Astrocyte (in vitro differentiated cells and primary cell): Measurements from ENCODE around the gene GCNA. TPM values are rescaled to one million over a fixed set of nuclear protein-coding genes. Genes with fewer than 3 reads are reported as not detected.

Experiments
- DNase-seq: peaks from one replicate; pipeline ENCODE4 v3.0.0-alpha.2; 2010; ENCODE audit warnings: low read depth
- FAIRE-seq: peaks from 2 replicates; lab custom pipeline; 2011; peaks lifted over from hg19 to GRCh38; lab: Jason Lieb, UNC
- H2AFZ ChIP-seq: 2 replicates; pipeline ENCODE4 v1.6.0; 2012; ENCODE audit warnings: low read depth, low read length, inconsistent platforms
- H3K27ac ChIP-seq: 2 replicates; pipeline ENCODE4 v1.5.1; 2011; ENCODE audit warnings: low read depth, low read length, inconsistent platforms
- H3K27me3 ChIP-seq: 2 replicates; pipeline ENCODE4 v1.6.0; 2011; ENCODE audit warnings: low read length, inconsistent platforms; ENCODE audit not compliant: insufficient read depth
- H3K36me3 ChIP-seq: 2 replicates; pipeline ENCODE4 v1.5.1; 2011; ENCODE audit warnings: low read length, inconsistent platforms; ENCODE audit not compliant: insufficient read depth
- H3K4me1 ChIP-seq: 2 replicates; pipeline ENCODE4 v1.5.1; 2011; ENCODE audit warnings: low read length, inconsistent platforms; ENCODE audit not compliant: insufficient read depth
- H3K4me2 ChIP-seq: 2 replicates; pipeline ENCODE4 v1.6.0; 2012; ENCODE audit warnings: low read length, inconsistent platforms
- H3K4me3 ChIP-seq: 2 replicates; pipeline ENCODE4 v1.5.1; 2011; ENCODE audit warnings: low read depth, mild to moderate bottlenecking, low read length, inconsistent platforms; ENCODE audit not compliant: insufficient read depth
- H3K79me2 ChIP-seq: 2 replicates; pipeline ENCODE4 v1.6.0; 2012; ENCODE audit warnings: mild to moderate bottlenecking, low read length, inconsistent platforms; ENCODE audit not compliant: insufficient read depth
- H3K9ac ChIP-seq: 2 replicates; pipeline ENCODE4 v1.6.0; 2012; ENCODE audit warnings: mild to moderate bottlenecking, low read length, inconsistent platforms
- H3K9me3 ChIP-seq: 2 replicates; pipeline ENCODE4 v1.5.1; 2012; ENCODE audit warnings: low read depth, mild to moderate bottlenecking, low read length, inconsistent platforms; ENCODE audit not compliant: insufficient read depth
- H4K20me1 ChIP-seq: 2 replicates; pipeline ENCODE4 v1.6.0; 2012; ENCODE audit warnings: low read length, inconsistent platforms; ENCODE audit not compliant: insufficient read depth
- H3K27ac Mint-ChIP-seq: one replicate; pipeline ENCODE4 v1.8.0; 2021; ENCODE audit warnings: mild to moderate bottlenecking, mixed read lengths; ENCODE audit not compliant: unreplicated experiment
- H3K27me3 Mint-ChIP-seq: one replicate; pipeline ENCODE4 v1.8.0; 2021; ENCODE audit warnings: low read depth, mixed read lengths; ENCODE audit not compliant: unreplicated experiment
- H3K36me3 Mint-ChIP-seq: one replicate; pipeline ENCODE4 v1.8.0; 2021; ENCODE audit warnings: low read depth, mixed read lengths; ENCODE audit not compliant: unreplicated experiment
- H3K4me1 Mint-ChIP-seq: one replicate; pipeline ENCODE4 v1.8.0; 2021; ENCODE audit warnings: low read depth, mixed read lengths; ENCODE audit not compliant: unreplicated experiment
- H3K4me3 Mint-ChIP-seq: one replicate; pipeline ENCODE4 v1.8.0; 2021; ENCODE audit warnings: mild to moderate bottlenecking, moderate library complexity, mixed read lengths; ENCODE audit not compliant: unreplicated experiment
- H3K9me3 Mint-ChIP-seq: one replicate; pipeline ENCODE4 v1.8.0; 2021; ENCODE audit warnings: mild to moderate bottlenecking, mixed read lengths; ENCODE audit not compliant: unreplicated experiment
- EZH2 ChIP-seq: IDR thresholded peaks from 2 replicates; pipeline ENCODE4 v1.6.1; 2012; ENCODE audit warnings: mild to moderate bottlenecking, low read length, inconsistent platforms; ENCODE audit not compliant: insufficient read depth
- total RNA-seq: library from RNA; stranded (reverse); gene quantifications from 2 replicates; pipeline ENCODE4 v1.2.1, GENCODE V29; 2021
- TF ChIP-seq, protein P1 (sequence below): IDR thresholded peaks from 2 replicates; pipeline ENCODE4 v1.5.1; 2011; ENCODE audit warnings: low read depth, mild to moderate bottlenecking, inconsistent platforms, low read length, moderate library complexity; ENCODE audit not compliant: insufficient read depth

GCNA gene
- total RNA-seq, 1 donor from 2014 or later, result 2.2 TPM

- Mint-ChIP-seq H3K4me1 (no peaks in the 10 kb centered on the region), H3K9me3 (peaks cover 3% of the 10 kb centered on the region)
- no peak for FAIRE-seq
Observed at GRCh38 chrX:71657267-71657666, 79.0 kb downstream of the GCNA start.

DNA sequence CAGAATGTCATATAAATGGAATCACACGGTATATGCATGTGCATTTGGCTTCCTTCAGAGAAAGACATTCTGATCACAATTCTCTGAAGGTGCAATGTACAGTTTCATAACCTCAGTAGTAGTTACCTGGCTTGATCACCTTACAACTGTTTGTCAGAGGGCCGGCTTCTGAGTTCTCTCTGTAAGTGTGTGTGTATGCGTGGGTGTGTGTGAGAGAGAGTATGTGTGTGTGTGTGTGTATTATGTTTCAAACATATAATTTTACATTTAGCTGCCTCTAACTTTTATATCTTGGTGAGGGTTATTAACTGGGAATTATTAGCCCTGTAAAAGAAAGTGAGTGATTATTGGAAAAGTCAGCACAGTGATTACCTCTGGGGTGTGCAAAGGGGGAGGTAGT, 81.1 kb downstream of the GCNA start:
- H3K9me3 Mint-ChIP-seq, result peaks cover 3% of the 10 kb centered on the region
- Histone ChIP-seq H3K4me2 (no peak overlapping the region), H3K27ac (no peak overlapping the region), H3K9me3 (no peaks in the 10 kb centered on the region), H3K36me3 (no peaks in the 10 kb centered on the region), H3K79me2 (no peaks in the 10 kb centered on the region), H3K4me1 (no peaks in the 10 kb centered on the region), H4K20me1 (no peaks in the 10 kb centered on the region), H2AFZ (no peak overlapping the region), H3K9ac (no peak overlapping the region), H3K27me3 (no peaks in the 10 kb centered on the region), H3K4me3 (no peak overlapping the region)
- FAIRE-seq (no peak), DNase-seq (no peak)
- H3K4me1 Mint-ChIP-seq, result no peaks in the 10 kb centered on the region
- peaks cover 3% of the 10 kb centered on the region for H3K36me3 Mint-ChIP-seq
- TF ChIP-seq, protein P1, sequence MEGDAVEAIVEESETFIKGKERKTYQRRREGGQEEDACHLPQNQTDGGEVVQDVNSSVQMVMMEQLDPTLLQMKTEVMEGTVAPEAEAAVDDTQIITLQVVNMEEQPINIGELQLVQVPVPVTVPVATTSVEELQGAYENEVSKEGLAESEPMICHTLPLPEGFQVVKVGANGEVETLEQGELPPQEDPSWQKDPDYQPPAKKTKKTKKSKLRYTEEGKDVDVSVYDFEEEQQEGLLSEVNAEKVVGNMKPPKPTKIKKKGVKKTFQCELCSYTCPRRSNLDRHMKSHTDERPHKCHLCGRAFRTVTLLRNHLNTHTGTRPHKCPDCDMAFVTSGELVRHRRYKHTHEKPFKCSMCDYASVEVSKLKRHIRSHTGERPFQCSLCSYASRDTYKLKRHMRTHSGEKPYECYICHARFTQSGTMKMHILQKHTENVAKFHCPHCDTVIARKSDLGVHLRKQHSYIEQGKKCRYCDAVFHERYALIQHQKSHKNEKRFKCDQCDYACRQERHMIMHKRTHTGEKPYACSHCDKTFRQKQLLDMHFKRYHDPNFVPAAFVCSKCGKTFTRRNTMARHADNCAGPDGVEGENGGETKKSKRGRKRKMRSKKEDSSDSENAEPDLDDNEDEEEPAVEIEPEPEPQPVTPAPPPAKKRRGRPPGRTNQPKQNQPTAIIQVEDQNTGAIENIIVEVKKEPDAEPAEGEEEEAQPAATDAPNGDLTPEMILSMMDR, result no peak
- TF ChIP-seq EZH2, result no peak
- no peak overlapping the region for H3K27ac Mint-ChIP-seq
- no peak overlapping the region for H3K4me3 Mint-ChIP-seq
- H3K27me3 Mint-ChIP-seq, result peaks cover 17% of the 10 kb centered on the region

More at GRCh38 chrX:71657267-71657666, 79.0 kb downstream of the GCNA start:
- Histone ChIP-seq H3K4me2 (no peak overlapping the region), H3K4me1 (no peaks in the 10 kb centered on the region), H4K20me1 (no peaks in the 10 kb centered on the region), H3K36me3 (no peaks in the 10 kb centered on the region), H2AFZ (no peak overlapping the region), H3K27ac (no peak overlapping the region), H3K9me3 (no peaks in the 10 kb centered on the region), H3K4me3 (no peak overlapping the region), H3K79me2 (no peaks in the 10 kb centered on the region), H3K27me3 (no peaks in the 10 kb centered on the region), H3K9ac (no peak overlapping the region)
- H3K4me3 Mint-ChIP-seq, result no peak overlapping the region
- H3K27ac Mint-ChIP-seq, result no peak overlapping the region
- H3K36me3 Mint-ChIP-seq, result peaks cover 3% of the 10 kb centered on the region
- TF ChIP-seq, protein P1, result no peak
- no peak for TF ChIP-seq EZH2
- DNase-seq, result no peak
- H3K27me3 Mint-ChIP-seq, result peaks cover 14% of the 10 kb centered on the region

- no peak overlapping the region for H3K9ac ChIP-seq
- no peaks in the 10 kb centered on the region for H3K4me1 Mint-ChIP-seq
- no peaks in the 10 kb centered on the region for H3K4me1 ChIP-seq
- peaks cover 3% of the 10 kb centered on the region for H3K36me3 Mint-ChIP-seq
- FAIRE-seq, result no peak
- H3K9me3 ChIP-seq, result no peaks in the 10 kb centered on the region
- H3K4me3 Mint-ChIP-seq, result no peak overlapping the region
- no peaks in the 10 kb centered on the region for H3K27me3 ChIP-seq
- H3K4me2 ChIP-seq, result no peak overlapping the region
- H3K79me2 ChIP-seq, result no peaks in the 10 kb centered on the region
- no peak overlapping the region for H2AFZ ChIP-seq
- no peak overlapping the region for H3K4me3 ChIP-seq
- H3K27ac Mint-ChIP-seq, result no peak overlapping the region
- TF ChIP-seq, protein P1, result no peak
- no peak for DNase-seq
- no peaks in the 10 kb centered on the region for H3K36me3 ChIP-seq
- H3K27ac ChIP-seq, result no peak overlapping the region
- peaks cover 3% of the 10 kb centered on the region for H3K9me3 Mint-ChIP-seq
- no peaks in the 10 kb centered on the region for H4K20me1 ChIP-seq
- H3K27me3 Mint-ChIP-seq, result peaks cover 17% of the 10 kb centered on the region
Observed at GRCh38 chrX:71659959-71660358, 81.7 kb downstream of the GCNA start.
